HG03108 (cell line): ENCODE data around the gene RELL1.
"Not testable (repeated sequence)": the region's sequence is repeated elsewhere in the genome, so short reads cannot be mapped to it uniquely, and the experiment has no call there.

Experiments
- ATAC-seq: cut with Tn5 transposase; IDR thresholded peaks from one replicate; pipeline ENCODE4 v1.9.1; 2021; ENCODE audit warnings: moderate library complexity; ENCODE audit not compliant: unreplicated experiment

Gene RELL1

GRCh38 chr4:37693450-37694190, 7.4 kb upstream of the RELL1 start:
- ATAC-seq: no peak

GRCh38 chr4:37693030-37693429, 6.9 kb upstream of the RELL1 start:
- ATAC-seq: no peak

GRCh38 chr4:37690976-37691375, 4.8 kb upstream of the RELL1 start:
- ATAC-seq: no peak

GRCh38 chr4:37689353-37690095, 3.3 kb upstream of the RELL1 start:
- no peak for ATAC-seq

- ATAC-seq: no peak
Measured at GRCh38 chr4:37687681-37688080, 1.5 kb upstream of the RELL1 start.

GRCh38 chr4:37687194-37687562, 1.0 kb upstream of the RELL1 start:
- ATAC-seq: no peak

- peak; percentile 6 for ATAC-seq
Measured at GRCh38 chr4:37685823-37686372, 278 bp downstream of the RELL1 start.

GRCh38 chr4:37685161-37685822, 884 bp downstream of the RELL1 start:
- no peak for ATAC-seq

GRCh38 chr4:37684154-37684553, 2.0 kb downstream of the RELL1 start:
- no peak for ATAC-seq

- ATAC-seq: peak; percentile 20
Measured at GRCh38 chr4:37682701-37683401, 3.3 kb downstream of the RELL1 start.

GRCh38 chr4:37680089-37680488, 6.1 kb downstream of the RELL1 start:
- ATAC-seq: no peak

GRCh38 chr4:37679301-37679700, 6.9 kb downstream of the RELL1 start:
- no peak for ATAC-seq

GRCh38 chr4:37678624-37679023, 7.6 kb downstream of the RELL1 start:
- ATAC-seq: no peak

GRCh38 chr4:37675587-37676290, 10.4 kb downstream of the RELL1 start:
- peak; percentile 93 for ATAC-seq

- ATAC-seq: no peak
Measured at GRCh38 chr4:37674439-37674838, 11.7 kb downstream of the RELL1 start.

- no peak for ATAC-seq
Measured at GRCh38 chr4:37673538-37674192, 12.5 kb downstream of the RELL1 start.

- ATAC-seq: no peak
Measured at GRCh38 chr4:37671072-37671471, 15.1 kb downstream of the RELL1 start.

GRCh38 chr4:37670249-37670648, 15.9 kb downstream of the RELL1 start:
- no peak for ATAC-seq

GRCh38 chr4:37669124-37669523, 17.1 kb downstream of the RELL1 start:
- ATAC-seq: not testable (repeated sequence)
